OCI-LY3 (cell line): ENCODE measurements around the gene C1RL.

Experiments
- EZH2phosphoT487 ChIP-seq: fragments of 200-600 bp; shearing (Covaris generic); IDR thresholded peaks from 2 replicates; pipeline ENCODE4 v1.6.1; 2018; ENCODE audit warnings: antibody characterized with exemption, mixed run types, low read depth
- TF ChIP-seq, protein P1 (sequence below): fragments of 200-600, 300-600 bp; sonication (generic); IDR thresholded peaks from 2 replicates; pipeline ENCODE4 v1.5.1; 2014; ENCODE audit warnings: antibody characterized with exemption, low read length, low read depth

DNA sequence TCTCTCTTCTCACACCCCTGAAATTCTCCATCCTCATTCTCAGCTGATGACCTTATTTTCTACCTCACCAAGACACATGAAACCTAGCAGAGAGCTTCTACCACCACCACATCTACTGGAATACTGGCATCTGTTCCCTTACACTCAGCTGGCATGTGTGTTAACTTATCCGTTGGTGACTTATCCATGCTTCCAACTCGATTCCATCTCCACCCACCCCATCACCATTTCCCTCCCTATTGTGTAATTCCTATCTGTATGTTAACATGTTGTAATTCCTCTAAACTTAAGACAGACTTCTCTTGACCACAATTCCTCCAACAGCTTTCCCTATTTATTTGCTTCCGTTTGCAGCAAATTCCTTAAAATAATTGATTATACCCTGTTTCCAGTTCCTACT lies 33.1 kb downstream of the C1RL start:
- TF ChIP-seq, protein P1, sequence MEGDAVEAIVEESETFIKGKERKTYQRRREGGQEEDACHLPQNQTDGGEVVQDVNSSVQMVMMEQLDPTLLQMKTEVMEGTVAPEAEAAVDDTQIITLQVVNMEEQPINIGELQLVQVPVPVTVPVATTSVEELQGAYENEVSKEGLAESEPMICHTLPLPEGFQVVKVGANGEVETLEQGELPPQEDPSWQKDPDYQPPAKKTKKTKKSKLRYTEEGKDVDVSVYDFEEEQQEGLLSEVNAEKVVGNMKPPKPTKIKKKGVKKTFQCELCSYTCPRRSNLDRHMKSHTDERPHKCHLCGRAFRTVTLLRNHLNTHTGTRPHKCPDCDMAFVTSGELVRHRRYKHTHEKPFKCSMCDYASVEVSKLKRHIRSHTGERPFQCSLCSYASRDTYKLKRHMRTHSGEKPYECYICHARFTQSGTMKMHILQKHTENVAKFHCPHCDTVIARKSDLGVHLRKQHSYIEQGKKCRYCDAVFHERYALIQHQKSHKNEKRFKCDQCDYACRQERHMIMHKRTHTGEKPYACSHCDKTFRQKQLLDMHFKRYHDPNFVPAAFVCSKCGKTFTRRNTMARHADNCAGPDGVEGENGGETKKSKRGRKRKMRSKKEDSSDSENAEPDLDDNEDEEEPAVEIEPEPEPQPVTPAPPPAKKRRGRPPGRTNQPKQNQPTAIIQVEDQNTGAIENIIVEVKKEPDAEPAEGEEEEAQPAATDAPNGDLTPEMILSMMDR = no peak
- TF ChIP-seq EZH2phosphoT487 = no peak
